Gastrocnemius medialis (tissue), 4 donors: ENCODE measurements around the gene ITGAL. TPM values are rescaled to one million over a fixed set of nuclear protein-coding genes. Genes with fewer than 3 reads are reported as not detected.

Experiments
- ATAC-seq, 2 donors: fragments of 150-250 bp; one replicate each; pipeline ENCODE4 v1.9.1; 2016
- DNase-seq, 2 donors: peaks; one replicate each; pipeline ENCODE4 v3.0.0-alpha.2; 2019
- H3K27ac ChIP-seq, 4 donors: fragments of 200-600 bp; sonication (generic); 1 replicate in 1 of 4; 2 replicates in 3 of 4; pipeline ENCODE4 v1.5.1; 2016 to 2018; ENCODE audit warnings: mild to moderate bottlenecking in 2 of 4, moderate library complexity in 1 of 4
- H3K27me3 ChIP-seq, 3 donors: fragments of 200-600 bp; sonication (generic) in 2 of 3; 1 replicate in 1 of 3; 2 replicates in 2 of 3; pipeline versions ENCODE4 v1.5.1 to v1.6.0; 2016 to 2019; ENCODE audit warnings: mild to moderate bottlenecking in 1 of 3, moderate library complexity in 1 of 3
- H3K36me3 ChIP-seq, 2 donors: fragments of 200-600 bp; sonication (generic) in 1 of 2; one replicate each; pipeline ENCODE4 v1.5.1; 2017 to 2018
- H3K4me1 ChIP-seq, 2 donors: fragments of 200-600 bp; sonication (generic) in 1 of 2; one replicate each; pipeline ENCODE4 v1.5.1; 2016 to 2017; ENCODE audit warnings: mild to moderate bottlenecking in 2 of 2
- H3K4me3 ChIP-seq, 4 donors: fragments of 200-600 bp; sonication (generic) in 3 of 4; 1 replicate in 1 of 4; 2 replicates in 3 of 4; pipeline ENCODE4 v1.5.1; 2016 to 2019; ENCODE audit warnings: mild to moderate bottlenecking in 2 of 4
- H3K9me3 ChIP-seq, 3 donors: fragments of 200-600 bp; sonication (generic) in 2 of 3; 1 replicate in 1 of 3; 2 replicates in 2 of 3; pipeline ENCODE4 v1.5.1; 2016 to 2019
- CTCF ChIP-seq, 5 experiments: fragments of 450-650 bp in 3 of 5; fragments of 200-600 bp in 2 of 5; sonication (generic) in 2 of 5; IDR thresholded peaks in 4 of 5; conservative IDR thresholded peaks in 1 of 5; 1 replicate in 4 of 5; 2 replicates in 1 of 5; pipeline ENCODE4 v1.5.1; 2016 to 2019; ENCODE audit warnings: antibody characterized with exemption in 5 of 5, mild to moderate bottlenecking in 3 of 5, moderate library complexity in 3 of 5
- POLR2A ChIP-seq, 2 donors: fragments of 450-650 bp; IDR thresholded peaks; one replicate each; pipeline ENCODE4 v1.6.1; 2017; ENCODE audit warnings: antibody characterized with exemption in 2 of 2, mild to moderate bottlenecking in 2 of 2, moderate library complexity in 2 of 2
- in situ Hi-C, 4 donors: fragments of 200-750 bp; cut with MboI; loops; one replicate each; pipeline versions ENCODE4 v1.15.0 to v1.8.0; 2017; ENCODE audit warnings: low sequenced_read_pairs in 4 of 4
- intact Hi-C: fragments of 100-400 bp; cut with DNase I; formaldehyde crosslinking; loops from one replicate; pipeline ENCODE4 v1.15.1; 2023; ENCODE audit warnings: low total_unique reads
- total RNA-seq, 4 donors: library from RNA; depleted of rRNA; stranded (reverse); fragments of >200 nt; gene quantifications; one replicate each; pipeline versions ENCODE4 v1.1.0 to v1.2.3, GENCODE V29; 2016

The ITGAL gene
- total RNA-seq, 4 donors from 2014 or later, result 0.16 to 1.9 (median 0.86) TPM; not detected in 1

- Histone ChIP-seq H3K4me1 (peaks cover 12 to 13% of the 10 kb centered on the region in 2 donors), H3K36me3 (peaks cover 0 to 11% of the 10 kb centered on the region in 2 donors), H3K27ac (peak overlapping the region; percentile 77 to 84 (median 84)), H3K27me3 (no peaks in the 10 kb centered on the region), H3K9me3 (no peaks in the 10 kb centered on the region), H3K4me3 (peak overlapping the region; percentile 26 to 89 (median 82))
- ATAC-seq, result peak; percentile 4 to 28
- intact Hi-C loops (loop anchor here (1.0 to 5.0 kb wide), 3 partner anchors 15 to 197 kb away; partner anchors contain the start of gene SEPHS2), in situ Hi-C loops (loop anchor here (10.0 to 25.0 kb wide), 4 partner anchors 94 to 207 kb away; partner anchors contain the start of genes ZNF768 (in 2 of the 4) and ZNF747 (in 1 of the 4))
- TF ChIP-seq POLR2A (IDR thresholded peaks at IDR 0.05), result no peak
- peak in 1 of 5 experiments; percentile 40 for TF ChIP-seq CTCF (IDR thresholded peaks at IDR 0.05 in 4 of 5, conservative IDR thresholded peaks at IDR 0.05 in 1 of 5)
- DNase-seq, result no peak
Measured at GRCh38 chr16:30430428-30430970, 42.0 kb upstream of the ITGAL start.

DNA sequence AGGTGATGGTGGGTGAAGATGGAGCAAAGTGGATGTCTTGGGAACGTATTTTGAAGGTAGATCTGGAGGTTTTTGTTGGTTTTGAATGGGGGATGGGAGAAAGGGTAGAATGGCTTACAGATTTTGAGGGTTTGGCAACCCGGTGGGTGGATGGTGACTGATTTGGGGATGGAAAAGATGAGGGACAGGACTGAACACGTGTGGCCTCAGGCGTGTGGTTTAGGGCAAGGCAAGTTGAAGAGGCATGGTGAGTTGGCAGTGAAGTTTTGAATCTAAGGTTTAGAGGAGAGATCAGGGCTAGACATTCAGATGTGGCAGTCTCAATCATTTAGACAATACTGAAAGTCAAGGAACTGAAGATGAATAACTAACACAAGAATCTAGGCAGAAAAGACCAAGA lies 37.7 kb upstream of the ITGAL start:
- no peaks in the 10 kb centered on the region for H3K36me3 ChIP-seq
- H3K27ac ChIP-seq, result no peak overlapping the region
- intact Hi-C loops (loop anchor here (5.0 kb wide), 1 partner anchor 192 kb away; no protein-coding TSS in a partner anchor), in situ Hi-C loops (loop anchor here (10.0 to 25.0 kb wide), 4 partner anchors 90 to 202 kb away; partner anchors contain the start of genes ZNF768 (in 2 of the 4) and ZNF747 (in 1 of the 4))
- peaks cover 5 to 6% of the 10 kb centered on the region in 2 donors for H3K4me1 ChIP-seq
- ATAC-seq (no peak), DNase-seq (no peak)
- H3K9me3 ChIP-seq, result no peaks in the 10 kb centered on the region
- TF ChIP-seq CTCF (IDR thresholded peaks at IDR 0.05 in 4 of 5, conservative IDR thresholded peaks at IDR 0.05 in 1 of 5) (no peak), POLR2A (IDR thresholded peaks at IDR 0.05) (no peak)
- no peaks in the 10 kb centered on the region for H3K27me3 ChIP-seq
- no peak overlapping the region for H3K4me3 ChIP-seq

- TF ChIP-seq CTCF (IDR thresholded peaks at IDR 0.05 in 4 of 5, conservative IDR thresholded peaks at IDR 0.05 in 1 of 5) (no peak), POLR2A (IDR thresholded peaks at IDR 0.05) (no peak)
Measured at GRCh38 chr16:30437511-30438046, 35.0 kb upstream of the ITGAL start.

DNA sequence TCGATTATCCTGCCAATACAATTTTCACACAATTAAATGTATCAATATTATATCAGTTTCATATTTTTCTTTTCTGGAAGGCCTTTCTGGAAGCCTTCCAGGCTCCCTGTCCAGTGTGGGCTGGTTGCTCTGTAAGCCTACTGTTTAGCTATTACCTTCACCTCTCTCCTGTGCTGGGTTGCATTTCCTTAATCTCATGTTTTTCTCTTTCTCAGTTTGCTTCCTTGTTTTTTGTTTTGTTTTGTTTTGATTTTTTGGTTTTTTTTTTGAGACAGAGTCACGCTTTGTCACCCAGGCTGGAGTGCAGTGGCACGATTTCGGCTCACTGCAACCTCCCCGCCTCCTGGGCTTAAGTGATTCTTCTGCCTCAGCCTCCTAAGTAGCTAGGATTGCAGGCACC lies 33.7 kb upstream of the ITGAL start:
- in situ Hi-C loops (loop anchor here (10.0 to 25.0 kb wide), 4 partner anchors 86 to 198 kb away; partner anchors contain the start of genes ZNF768 (in 2 of the 4) and ZNF747 (in 1 of the 4)), intact Hi-C loops (no loop called here)
- TF ChIP-seq POLR2A (IDR thresholded peaks at IDR 0.05), result no peak
- no peak for TF ChIP-seq CTCF (IDR thresholded peaks at IDR 0.05 in 4 of 5, conservative IDR thresholded peaks at IDR 0.05 in 1 of 5)
- Histone ChIP-seq H3K27me3 (no peaks in the 10 kb centered on the region), H3K9me3 (no peaks in the 10 kb centered on the region), H3K27ac (no peak overlapping the region), H3K4me1 (peaks cover 8 to 9% of the 10 kb centered on the region in 2 donors), H3K36me3 (no peaks in the 10 kb centered on the region), H3K4me3 (no peak overlapping the region)
- no peak for DNase-seq
- ATAC-seq, result no peak

More at GRCh38 chr16:30437511-30438046, 35.0 kb upstream of the ITGAL start:
- Histone ChIP-seq H3K4me1 (no peaks in the 10 kb centered on the region), H3K4me3 (no peak overlapping the region), H3K36me3 (no peaks in the 10 kb centered on the region), H3K27me3 (no peaks in the 10 kb centered on the region), H3K27ac (no peak overlapping the region), H3K9me3 (no peaks in the 10 kb centered on the region)
- ATAC-seq (no peak), DNase-seq (no peak)
- in situ Hi-C loops, result loop anchor here (10.0 to 25.0 kb wide), 4 partner anchors 87 to 200 kb away; partner anchors contain the start of genes ZNF768 (in 2 of the 4) and ZNF747 (in 1 of the 4)
- intact Hi-C loops, result no loop called here
